ENCODE data around the gene NET1. TPM values are rescaled to one million over a fixed set of nuclear protein-coding genes. Genes with fewer than 3 reads are reported as not detected.
A peak's percentile ranks its signal among the peaks of the same experiment; 100 is the strongest.
"Not testable (repeated sequence)": the region's sequence is repeated elsewhere in the genome, so short reads cannot be mapped to it uniquely, and the experiment has no call there.

The NET1 gene
- total RNA-seq, 2 experiments from 2014 or later = 39.1 to 47.7 TPM

DNA sequence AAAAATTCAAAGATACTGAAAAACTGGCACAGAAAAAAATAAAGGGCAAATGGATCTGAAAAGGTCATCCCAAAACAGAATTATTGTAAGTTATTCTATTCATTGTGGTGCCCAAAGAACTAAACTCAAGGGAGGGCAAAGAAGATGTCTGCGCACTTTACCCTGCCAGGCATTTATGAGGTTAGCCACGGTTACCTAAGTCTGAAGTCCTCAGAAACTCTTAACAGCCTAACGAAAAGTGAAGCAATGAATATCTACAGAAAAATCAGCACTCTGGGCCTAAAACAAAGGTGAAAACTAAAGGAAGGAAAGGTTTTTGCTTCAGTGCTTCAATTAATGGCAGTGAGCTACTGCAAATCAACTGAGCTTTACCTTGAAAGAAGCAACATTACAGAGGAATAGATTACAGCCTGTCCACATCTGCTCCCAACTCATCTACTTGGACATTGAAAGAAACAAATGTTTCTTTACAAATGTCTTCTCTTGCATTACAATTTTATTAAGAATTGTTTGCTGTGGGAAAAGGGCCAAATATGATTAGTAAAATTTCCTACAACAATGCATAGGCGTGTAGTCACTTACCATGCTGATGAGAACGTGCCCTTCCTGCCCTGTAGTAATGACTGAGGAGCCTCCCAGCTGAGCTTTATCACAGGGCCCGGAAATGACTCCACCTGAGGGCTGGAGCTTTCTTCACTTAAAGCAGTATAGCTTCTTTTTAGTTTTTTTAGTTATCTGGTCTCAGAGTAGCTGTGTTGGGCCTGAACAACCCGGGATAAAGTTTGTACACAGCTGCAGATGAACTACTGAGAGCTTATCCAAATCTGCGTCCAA lies 7.9 kb upstream of the NET1 start, which contains the start of gene TUBAL3:
Gene TUBAL3, minus strand, starts transcription at position 621 of the 834 bp plus-strand sequence. Its CDS starts 36 bp downstream, at position 585.
- H3K9me3 Mint-ChIP-seq = no peaks in the 10 kb centered on the region
- POLR2A ChIA-PET = no interaction called here
- H3K27ac Mint-ChIP-seq = no peak within 1 kb of the TSS

DNA sequence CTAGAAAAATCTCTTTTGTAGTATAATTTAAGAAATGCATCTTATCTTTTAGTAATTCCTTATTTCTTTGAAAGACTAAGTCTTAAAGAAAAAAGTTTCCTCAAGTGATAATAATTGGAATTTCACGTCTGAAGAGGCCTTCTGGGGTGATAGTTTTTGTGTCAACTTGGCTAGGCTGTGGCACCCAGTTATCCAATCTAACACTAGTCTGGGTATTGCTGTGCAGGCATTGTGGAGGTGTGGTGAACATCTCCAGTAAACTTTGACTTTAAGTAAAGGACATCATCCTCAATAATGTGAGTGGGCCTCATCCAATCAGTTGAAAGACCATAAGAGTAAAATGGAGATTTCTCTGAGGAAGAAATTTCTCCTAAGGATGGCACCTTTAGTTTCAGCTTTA lies 5.4 kb upstream of the NET1 start:
- H3K4me3 Mint-ChIP-seq = no peak overlapping the region
- peaks cover 2% of the 10 kb centered on the region for H3K36me3 Mint-ChIP-seq (ENCODE audit: low read depth)
- no peak for DNase-seq
- H3K27me3 Mint-ChIP-seq = peaks cover 32% of the 10 kb centered on the region
- peaks cover under 1% of the 10 kb centered on the region for H3K4me1 Mint-ChIP-seq
- CTCF ChIA-PET = interaction anchor here (0.8 kb wide), 2 partner anchors 9 to 10 kb away, joined by 3 to 4 read pairs; no protein-coding TSS in a partner anchor
- POLR2A ChIA-PET = no interaction called here
- H3K9me3 Mint-ChIP-seq = peaks cover 4% of the 10 kb centered on the region
- no peak overlapping the region for H3K27ac Mint-ChIP-seq

More for the DNA sequence above, 7.9 kb upstream of the NET1 start, which contains the start of gene TUBAL3:
- DNase-seq = no peak
- H3K4me1 Mint-ChIP-seq = no peaks in the 10 kb centered on the region
- no peaks in the 10 kb centered on the region for H3K36me3 Mint-ChIP-seq (ENCODE audit: low read depth)
- peaks cover 16% of the 10 kb centered on the region for H3K27me3 Mint-ChIP-seq
- H3K4me3 Mint-ChIP-seq = no peak within 1 kb of the TSS
- CTCF ChIA-PET = interaction anchor here (1.3 kb wide), 1 partner anchor 31 kb away, joined by 3 read pairs; no protein-coding TSS in a partner anchor

DNA sequence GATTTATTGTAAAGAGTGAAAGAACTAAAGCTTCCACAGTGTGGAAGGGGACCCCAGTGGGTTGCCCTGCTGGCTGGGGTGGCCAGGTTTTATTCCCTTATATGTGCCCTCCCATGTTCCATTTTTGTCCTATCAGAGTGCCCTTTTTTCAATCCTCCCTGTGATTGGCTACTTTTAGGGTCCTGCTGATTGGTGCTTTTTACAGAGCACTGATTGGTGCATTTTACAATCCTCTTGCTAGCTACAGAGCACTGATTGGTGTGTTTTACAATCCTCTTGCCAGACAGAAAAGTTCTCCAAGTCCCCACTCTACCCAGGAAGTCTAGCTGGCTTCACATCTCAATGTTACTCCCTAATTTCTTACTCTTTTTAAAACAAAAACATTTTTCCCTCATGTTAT lies 1.6 kb upstream of the NET1 start:
- H3K27me3 Mint-ChIP-seq = peaks cover 27% of the 10 kb centered on the region
- POLR2A ChIA-PET; H3K4me1 Mint-ChIP-seq; DNase-seq; H3K27ac Mint-ChIP-seq; H3K9me3 Mint-ChIP-seq; H3K36me3 Mint-ChIP-seq (ENCODE audit: low read depth); H3K4me3 Mint-ChIP-seq: not testable (repeated sequence)
- CTCF ChIA-PET = interaction anchor here (0.6 to 1.7 kb wide), 3 partner anchors 120 to 561 kb away, joined by 3 to 5 read pairs (median 4); partner anchors contain the start of gene AKR1C3

DNA sequence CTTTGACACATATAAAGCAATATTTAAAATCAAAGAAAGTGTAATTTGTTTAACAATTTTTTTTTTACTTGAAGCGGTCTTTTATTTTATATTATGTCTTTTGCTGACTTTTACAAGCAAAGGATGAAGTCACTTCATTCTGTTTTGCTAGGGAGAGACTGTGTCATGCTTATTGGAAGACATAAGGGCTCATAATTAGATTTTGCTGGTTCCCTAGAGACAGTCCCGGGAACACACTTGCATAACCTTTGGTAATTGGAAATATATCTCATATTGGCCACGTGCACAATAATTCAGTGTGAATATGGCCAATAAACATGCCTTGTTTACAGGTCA lies 448 bp upstream of the NET1 start:
- Mint-ChIP-seq H3K36me3 (ENCODE audit: low read depth) (peaks cover 14% of the 10 kb centered on the region), H3K4me3 (no peak overlapping the region), H3K27ac (no peak overlapping the region), H3K4me1 (peaks cover 10% of the 10 kb centered on the region), H3K9me3 (peaks cover 4% of the 10 kb centered on the region), H3K27me3 (peaks cover 27% of the 10 kb centered on the region)
- DNase-seq = no peak
- ChIA-PET CTCF (no interaction called here), POLR2A (no interaction called here)

- Mint-ChIP-seq H3K4me3 (no peak overlapping the region), H3K4me1 (peaks cover 10% of the 10 kb centered on the region), H3K9me3 (peaks cover 8% of the 10 kb centered on the region), H3K27me3 (peaks cover 23% of the 10 kb centered on the region), H3K36me3 (ENCODE audit: low read depth) (peaks cover 24% of the 10 kb centered on the region), H3K27ac (peak overlapping the region; percentile 15)
- no peak for DNase-seq
- POLR2A ChIA-PET = no interaction called here
- CTCF ChIA-PET = interaction anchor here (1.0 to 1.1 kb wide), 2 partner anchors 12 to 210 kb away, joined by 3 read pairs; no protein-coding TSS in a partner anchor
Observed at GRCh38 chr10:5413012-5413938, 918 bp downstream of the NET1 start.

DNA sequence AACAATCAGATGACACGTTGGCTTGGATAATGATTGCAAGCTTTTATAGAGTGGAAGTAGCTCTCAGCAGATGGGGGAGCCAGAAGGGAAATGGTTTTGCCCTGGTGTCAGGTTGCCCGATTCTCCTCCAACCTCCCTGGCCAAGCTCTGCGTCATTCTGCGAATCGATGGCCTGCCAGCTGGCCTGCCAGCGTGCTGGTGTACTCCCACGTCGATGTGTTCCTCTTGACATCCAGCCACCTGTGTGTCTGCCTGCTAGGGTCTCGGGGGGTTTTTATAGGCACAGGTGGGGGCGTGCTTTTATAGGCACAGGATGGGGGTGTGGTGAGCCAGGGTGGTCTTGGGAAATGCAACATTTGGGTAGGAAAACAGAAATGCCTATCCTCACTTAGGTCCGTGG lies 4.6 kb downstream of the NET1 start:
- Mint-ChIP-seq H3K9me3 (peaks cover 21% of the 10 kb centered on the region), H3K27me3 (no peaks in the 10 kb centered on the region)
- CTCF ChIA-PET = interaction anchor here (1.1 to 1.9 kb wide), 2 partner anchors 9 to 10 kb away, joined by 4 read pairs; no protein-coding TSS in a partner anchor

GRCh38 chr10:5418584-5418983 lies 6.2 kb downstream of the NET1 start:
- peaks cover 21% of the 10 kb centered on the region for H3K9me3 Mint-ChIP-seq
- DNase-seq = no peak
- H3K36me3 Mint-ChIP-seq (ENCODE audit: low read depth) = peaks cover 41% of the 10 kb centered on the region
- peaks cover 12% of the 10 kb centered on the region for H3K4me1 Mint-ChIP-seq
- ChIA-PET CTCF (no interaction called here), POLR2A (no interaction called here)
- H3K4me3 Mint-ChIP-seq = no peak overlapping the region
- H3K27ac Mint-ChIP-seq = no peak overlapping the region
- no peaks in the 10 kb centered on the region for H3K27me3 Mint-ChIP-seq

More for the DNA sequence above, 4.6 kb downstream of the NET1 start:
- Mint-ChIP-seq H3K4me1 (peaks cover 16% of the 10 kb centered on the region), H3K27ac (no peak overlapping the region), H3K36me3 (ENCODE audit: low read depth) (peaks cover 38% of the 10 kb centered on the region), H3K4me3 (no peak overlapping the region)
- no peak for DNase-seq
- POLR2A ChIA-PET = no interaction called here

DNA sequence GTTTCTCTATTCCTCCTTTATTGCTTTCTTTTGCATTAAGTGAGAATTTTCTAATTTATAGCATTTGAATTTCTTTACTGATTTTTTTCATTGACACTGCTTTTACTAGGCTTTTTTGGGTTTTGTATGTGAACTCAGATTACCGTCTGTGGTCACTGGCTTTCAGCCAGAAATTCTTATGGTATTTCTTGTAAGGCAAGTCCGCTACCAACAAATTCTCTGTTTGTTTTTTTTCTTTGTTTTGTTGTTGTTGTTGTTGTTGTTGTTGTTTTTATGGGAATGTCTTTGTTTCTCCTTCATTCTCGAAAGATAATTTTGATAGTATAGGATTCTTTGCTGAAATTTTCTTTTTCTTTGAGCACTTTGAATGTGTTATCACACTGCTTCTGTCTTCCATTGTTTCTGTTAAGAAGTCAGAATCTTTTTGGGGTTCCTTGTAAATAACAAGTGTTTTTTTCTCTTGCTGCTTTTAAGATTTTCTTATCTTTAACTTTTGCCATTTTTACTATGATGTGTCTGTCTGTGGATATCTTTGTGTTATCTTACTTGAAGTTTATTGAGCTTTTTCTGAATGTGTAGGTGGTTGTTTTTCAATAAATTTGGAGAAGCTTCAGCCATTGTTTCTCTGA lies 7.2 kb downstream of the NET1 start:
- Mint-ChIP-seq H3K27me3 (no peaks in the 10 kb centered on the region), H3K9me3 (peaks cover 21% of the 10 kb centered on the region), H3K4me3 (no peak overlapping the region), H3K27ac (peak overlapping the region; percentile 5), H3K36me3 (ENCODE audit: low read depth) (peaks cover 41% of the 10 kb centered on the region), H3K4me1 (peaks cover 12% of the 10 kb centered on the region)
- ChIA-PET CTCF (interaction anchor here (1.0 kb wide), 1 partner anchor 19 kb away, joined by 3 read pairs; no protein-coding TSS in a partner anchor), POLR2A (no interaction called here)
- no peak for DNase-seq

GRCh38 chr10:5423771-5424170 lies 11.4 kb downstream of the NET1 start:
- no peak overlapping the region for H3K27ac Mint-ChIP-seq
- H3K4me1 Mint-ChIP-seq = peaks cover 8% of the 10 kb centered on the region
- CTCF ChIA-PET = interaction anchor here (1.0 to 1.5 kb wide), 2 partner anchors 9 to 10 kb away, joined by 3 to 8 read pairs; no protein-coding TSS in a partner anchor
- H3K9me3 Mint-ChIP-seq = peaks cover 13% of the 10 kb centered on the region
- H3K27me3 Mint-ChIP-seq = no peaks in the 10 kb centered on the region
- DNase-seq = no peak
- POLR2A ChIA-PET = no interaction called here
- no peak overlapping the region for H3K4me3 Mint-ChIP-seq
- peaks cover 20% of the 10 kb centered on the region for H3K36me3 Mint-ChIP-seq (ENCODE audit: low read depth)

GRCh38 chr10:5424751-5425150 lies 12.4 kb downstream of the NET1 start:
- Mint-ChIP-seq H3K27me3 (no peaks in the 10 kb centered on the region), H3K4me3 (no peak overlapping the region), H3K36me3 (ENCODE audit: low read depth) (peaks cover 15% of the 10 kb centered on the region), H3K4me1 (peaks cover 1% of the 10 kb centered on the region), H3K27ac (no peak overlapping the region), H3K9me3 (peaks cover 3% of the 10 kb centered on the region)
- CTCF ChIA-PET = interaction anchor here (1.0 to 1.5 kb wide), 4 partner anchors 9 to 610 kb away, joined by 3 to 8 read pairs (median 4); no protein-coding TSS in a partner anchor
- POLR2A ChIA-PET = no interaction called here
- DNase-seq = no peak

GRCh38 chr10:5428133-5428532 lies 15.8 kb downstream of the NET1 start:
- Mint-ChIP-seq H3K27ac (no peak overlapping the region), H3K36me3 (ENCODE audit: low read depth) (peaks cover 20% of the 10 kb centered on the region), H3K4me3 (no peak overlapping the region), H3K27me3 (no peaks in the 10 kb centered on the region), H3K4me1 (no peaks in the 10 kb centered on the region), H3K9me3 (peaks cover 3% of the 10 kb centered on the region)
- ChIA-PET CTCF (interaction anchor here (0.7 to 1.0 kb wide), 2 partner anchors 11 to 336 kb away, joined by 3 read pairs; no protein-coding TSS in a partner anchor), POLR2A (interaction anchor here (1.1 kb wide), 1 partner anchor 19 kb away, joined by 3 read pairs; no protein-coding TSS in a partner anchor)
- no peak for DNase-seq

DNA sequence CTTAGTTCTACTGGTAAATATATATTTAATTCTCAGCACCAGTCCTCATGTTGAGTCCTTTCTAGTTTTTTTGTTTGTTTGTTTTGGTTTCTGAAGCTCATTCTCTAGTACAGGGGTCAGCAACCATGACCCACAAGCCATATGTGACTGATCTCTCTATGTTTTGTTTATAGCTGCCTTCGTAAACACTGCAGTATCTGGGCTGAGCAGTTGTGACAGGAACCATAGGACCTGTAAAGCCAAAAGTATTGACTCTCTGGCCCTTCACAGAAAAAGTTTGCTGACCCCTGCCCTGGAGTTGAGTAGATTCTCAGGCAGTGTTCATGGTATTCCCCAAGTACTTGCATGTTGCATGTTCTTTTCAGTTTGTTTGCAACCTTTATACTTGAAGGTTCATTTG lies 20.8 kb downstream of the NET1 start:
- H3K4me3 Mint-ChIP-seq = no peak overlapping the region
- H3K27me3 Mint-ChIP-seq = no peaks in the 10 kb centered on the region
- peaks cover 3% of the 10 kb centered on the region for H3K9me3 Mint-ChIP-seq
- H3K27ac Mint-ChIP-seq = peak overlapping the region; percentile 28
- no peak for DNase-seq
- ChIA-PET POLR2A (no interaction called here), CTCF (interaction anchor here (1.0 to 4.2 kb wide), 8 partner anchors 9 to 677 kb away, joined by 3 to 25 read pairs (median 6); no protein-coding TSS in a partner anchor)
- H3K36me3 Mint-ChIP-seq (ENCODE audit: low read depth) = peaks cover 15% of the 10 kb centered on the region
- H3K4me1 Mint-ChIP-seq = peaks cover 12% of the 10 kb centered on the region

Data from activated CD4-positive, alpha-beta T cell treated with anti-CD3 and anti-CD28 coated beads, Interleukin-2, amount 10 ng/mL, durations not matched to agents 7 days and 5 days (primary cell).